MM.1S (cell line): ENCODE measurements around the gene ANXA4.

ENCODE experiments used
- DNase-seq: peaks from one replicate; pipeline ENCODE4 v3.0.0-alpha.2; 2015
- H2AFZ ChIP-seq: fragments of 300-600 bp; sonication (generic); 2 replicates; pipeline ENCODE4 v1.6.0; 2016; ENCODE audit warnings: antibody characterized with exemption, low read length
- H3F3A ChIP-seq: fragments of 300-600 bp; sonication (generic); 2 replicates; pipeline ENCODE4 v1.6.1; 2016; ENCODE audit warnings: mild to moderate bottlenecking, antibody characterized with exemption, low read length, moderate library complexity, mixed read lengths; ENCODE audit not compliant: insufficient read depth
- H3K27ac ChIP-seq: fragments of 300-600 bp; sonication (generic); 2 replicates; pipeline ENCODE4 v1.5.1; 2016; ENCODE audit warnings: mild to moderate bottlenecking, low read length
- H3K27me3 ChIP-seq: fragments of 300-600 bp; sonication (generic); replicated peaks from 2 replicates; pipeline ENCODE4 v1.6.0; 2016; ENCODE audit warnings: low read length; ENCODE audit not compliant: insufficient read depth
- H3K36me3 ChIP-seq: fragments of 300-600 bp; sonication (generic); replicated peaks from 2 replicates; pipeline ENCODE4 v1.6.1; 2016; ENCODE audit warnings: mild to moderate bottlenecking, low read length, mixed read lengths; ENCODE audit not compliant: insufficient read depth
- H3K4me1 ChIP-seq: fragments of 300-600 bp; sonication (generic); 2 replicates; pipeline ENCODE4 v1.6.1; 2016; ENCODE audit warnings: low read length, mixed read lengths
- H3K4me2 ChIP-seq: fragments of 300-600 bp; sonication (generic); 2 replicates; pipeline ENCODE4 v1.6.0; 2016; ENCODE audit warnings: low read depth, low read length
- H3K4me3 ChIP-seq: fragments of 300-600 bp; sonication (generic); 2 replicates; pipeline ENCODE4 v1.5.1; 2016; ENCODE audit warnings: low read length, mixed read lengths
- H3K79me2 ChIP-seq: fragments of 300-600 bp; sonication (generic); 2 replicates; pipeline ENCODE4 v1.6.1; 2016; ENCODE audit warnings: mixed run types, low read length, mixed read lengths
- H3K9ac ChIP-seq: fragments of 300-600 bp; sonication (generic); 2 replicates; pipeline ENCODE4 v1.6.1; 2016; ENCODE audit warnings: low read length, mixed read lengths
- H3K9me2 ChIP-seq: fragments of 300-600 bp; sonication (generic); replicated peaks from 2 replicates; pipeline ENCODE4 v1.6.1; 2016; ENCODE audit warnings: mild to moderate bottlenecking, low read length, mixed read lengths; ENCODE audit not compliant: insufficient read depth
- H3K9me3 ChIP-seq: fragments of 300-600 bp; sonication (generic); replicated peaks from 2 replicates; pipeline ENCODE4 v1.6.1; 2016; ENCODE audit warnings: mild to moderate bottlenecking, low read length, mixed read lengths; ENCODE audit not compliant: insufficient read depth
- H4K20me1 ChIP-seq: fragments of 300-600 bp; sonication (generic); 2 replicates; pipeline ENCODE4 v1.6.1; 2016; ENCODE audit warnings: mild to moderate bottlenecking, low read length, moderate library complexity, mixed read lengths; ENCODE audit not compliant: insufficient read depth
- EZH2 ChIP-seq: fragments of 300-600 bp; sonication (generic); optimal IDR thresholded peaks from 2 replicates; pipeline ENCODE3; 2017; ENCODE audit warnings: low read depth, mild to moderate bottlenecking, antibody characterized with exemption, low read length, mixed read lengths
- EZH2phosphoT487 ChIP-seq: fragments of 300-600 bp; sonication (generic); IDR thresholded peaks from 2 replicates; pipeline ENCODE4 v1.6.1; 2018; ENCODE audit warnings: antibody characterized with exemption, low read length
- TF ChIP-seq, protein P1 (sequence below): fragments of 300-600 bp; sonication (generic); IDR thresholded peaks from 2 replicates; pipeline ENCODE4 v1.5.1; 2016; ENCODE audit warnings: antibody characterized with exemption, low read length, mixed read lengths

Gene ANXA4

DNA sequence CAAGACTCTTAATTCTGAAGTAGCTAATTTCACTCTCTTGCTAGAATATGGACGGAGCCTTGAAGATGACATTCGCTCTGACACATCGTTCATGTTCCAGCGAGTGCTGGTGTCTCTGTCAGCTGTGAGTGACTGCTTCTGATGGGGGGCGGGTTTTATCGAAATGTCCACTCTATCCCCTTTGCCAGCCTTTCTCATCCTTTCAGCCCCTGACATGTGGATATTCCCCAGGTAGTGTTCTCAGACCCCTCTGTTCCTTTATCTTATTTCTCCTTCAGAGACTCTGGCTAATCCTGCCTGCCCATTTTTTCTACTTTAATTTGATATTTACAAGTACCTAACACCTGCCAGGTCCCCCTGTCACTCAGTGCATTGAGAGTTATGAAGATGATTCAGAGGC is 68.6 kb downstream of the ANXA4 start:
- TF ChIP-seq, protein P1, sequence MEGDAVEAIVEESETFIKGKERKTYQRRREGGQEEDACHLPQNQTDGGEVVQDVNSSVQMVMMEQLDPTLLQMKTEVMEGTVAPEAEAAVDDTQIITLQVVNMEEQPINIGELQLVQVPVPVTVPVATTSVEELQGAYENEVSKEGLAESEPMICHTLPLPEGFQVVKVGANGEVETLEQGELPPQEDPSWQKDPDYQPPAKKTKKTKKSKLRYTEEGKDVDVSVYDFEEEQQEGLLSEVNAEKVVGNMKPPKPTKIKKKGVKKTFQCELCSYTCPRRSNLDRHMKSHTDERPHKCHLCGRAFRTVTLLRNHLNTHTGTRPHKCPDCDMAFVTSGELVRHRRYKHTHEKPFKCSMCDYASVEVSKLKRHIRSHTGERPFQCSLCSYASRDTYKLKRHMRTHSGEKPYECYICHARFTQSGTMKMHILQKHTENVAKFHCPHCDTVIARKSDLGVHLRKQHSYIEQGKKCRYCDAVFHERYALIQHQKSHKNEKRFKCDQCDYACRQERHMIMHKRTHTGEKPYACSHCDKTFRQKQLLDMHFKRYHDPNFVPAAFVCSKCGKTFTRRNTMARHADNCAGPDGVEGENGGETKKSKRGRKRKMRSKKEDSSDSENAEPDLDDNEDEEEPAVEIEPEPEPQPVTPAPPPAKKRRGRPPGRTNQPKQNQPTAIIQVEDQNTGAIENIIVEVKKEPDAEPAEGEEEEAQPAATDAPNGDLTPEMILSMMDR: no peak
- TF ChIP-seq EZH2phosphoT487 (no peak), EZH2 (no peak)
- no peak overlapping the region for H3K9ac ChIP-seq
- H3K27me3 ChIP-seq: no peaks in the 10 kb centered on the region
- H3K9me3 ChIP-seq: no peaks in the 10 kb centered on the region
- no peaks in the 10 kb centered on the region for H3K79me2 ChIP-seq
- H3K9me2 ChIP-seq: no peaks in the 10 kb centered on the region
- no peaks in the 10 kb centered on the region for H3K36me3 ChIP-seq
- no peak for DNase-seq
- no peak overlapping the region for H3K4me3 ChIP-seq
- H3K4me2 ChIP-seq: no peak overlapping the region
- no peak overlapping the region for H3K27ac ChIP-seq
- H2AFZ ChIP-seq: no peak overlapping the region
- H3K4me1 ChIP-seq: no peaks in the 10 kb centered on the region
- no peaks in the 10 kb centered on the region for H3F3A ChIP-seq
- H4K20me1 ChIP-seq: no peaks in the 10 kb centered on the region

- no peak for DNase-seq
- no peak overlapping the region for H3K4me3 ChIP-seq
- H4K20me1 ChIP-seq: no peaks in the 10 kb centered on the region
- H2AFZ ChIP-seq: no peak overlapping the region
- no peaks in the 10 kb centered on the region for H3F3A ChIP-seq
- H3K27me3 ChIP-seq: no peaks in the 10 kb centered on the region
- no peaks in the 10 kb centered on the region for H3K9me2 ChIP-seq
- TF ChIP-seq, protein P1: no peak
- no peak for TF ChIP-seq EZH2
- TF ChIP-seq EZH2phosphoT487: no peak
- H3K36me3 ChIP-seq: no peaks in the 10 kb centered on the region
- no peaks in the 10 kb centered on the region for H3K79me2 ChIP-seq
- no peak overlapping the region for H3K9ac ChIP-seq
- H3K4me2 ChIP-seq: no peak overlapping the region
- H3K9me3 ChIP-seq: no peaks in the 10 kb centered on the region
- H3K4me1 ChIP-seq: no peaks in the 10 kb centered on the region
- no peak overlapping the region for H3K27ac ChIP-seq
Measured at GRCh38 chr2:69811018-69811417, 69.1 kb downstream of the ANXA4 start.

DNA sequence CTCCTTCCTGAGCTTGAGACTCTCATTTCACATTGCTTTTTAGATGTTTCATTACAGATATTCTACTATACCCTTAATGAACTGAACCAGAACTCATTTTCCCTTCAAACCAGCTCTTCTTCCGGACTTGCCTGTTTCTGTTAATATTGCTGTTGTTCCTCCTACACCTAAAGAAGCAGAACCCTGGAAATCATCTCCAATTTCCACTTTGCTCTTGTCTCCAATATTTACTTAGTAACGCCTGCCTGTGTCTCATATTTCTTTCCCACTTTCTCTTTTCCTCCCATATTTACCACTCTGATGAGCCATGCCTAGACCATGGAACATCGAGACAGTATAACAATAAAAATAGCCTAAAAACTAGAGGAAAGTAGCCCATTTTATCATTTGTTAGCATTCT is 69.7 kb downstream of the ANXA4 start:
- Histone ChIP-seq H3K9me2 (no peaks in the 10 kb centered on the region), H3K9me3 (no peaks in the 10 kb centered on the region), H2AFZ (no peak overlapping the region), H3K4me2 (no peak overlapping the region), H3F3A (no peaks in the 10 kb centered on the region), H4K20me1 (no peaks in the 10 kb centered on the region), H3K9ac (no peak overlapping the region), H3K79me2 (no peaks in the 10 kb centered on the region), H3K36me3 (no peaks in the 10 kb centered on the region), H3K27me3 (no peaks in the 10 kb centered on the region), H3K4me3 (no peak overlapping the region), H3K27ac (no peak overlapping the region), H3K4me1 (no peaks in the 10 kb centered on the region)
- TF ChIP-seq EZH2 (no peak), EZH2phosphoT487 (no peak)
- TF ChIP-seq, protein P1: no peak
- no peak for DNase-seq
